Myometrial cell (primary cell): ENCODE results near the gene STX1A. TPM values are rescaled to one million over a fixed set of nuclear protein-coding genes. Genes with fewer than 3 reads are reported as not detected.

Experiments
- total RNA-seq: library from RNA; depleted of rRNA; stranded (reverse); fragments of >200 nt; gene quantifications from 2 replicates; pipeline ENCODE4 v1.2.3, GENCODE V29; 2015

STX1A gene
- 3.7 and 8.4 TPM in 2 replicates for total RNA-seq

GRCh38 chr7:73718905-73719805 is at the start of gene STX1A:
Gene STX1A (minus strand): TSS chr7:73719669. CDS start chr7:73719631, 38 bp downstream.

GRCh38 chr7:73738612-73739386 is 19.3 kb upstream of the STX1A start, which contains the start of gene ABHD11:
Gene ABHD11 (minus strand): TSS chr7:73738802. CDS start chr7:73738770, 32 bp downstream.

DNA sequence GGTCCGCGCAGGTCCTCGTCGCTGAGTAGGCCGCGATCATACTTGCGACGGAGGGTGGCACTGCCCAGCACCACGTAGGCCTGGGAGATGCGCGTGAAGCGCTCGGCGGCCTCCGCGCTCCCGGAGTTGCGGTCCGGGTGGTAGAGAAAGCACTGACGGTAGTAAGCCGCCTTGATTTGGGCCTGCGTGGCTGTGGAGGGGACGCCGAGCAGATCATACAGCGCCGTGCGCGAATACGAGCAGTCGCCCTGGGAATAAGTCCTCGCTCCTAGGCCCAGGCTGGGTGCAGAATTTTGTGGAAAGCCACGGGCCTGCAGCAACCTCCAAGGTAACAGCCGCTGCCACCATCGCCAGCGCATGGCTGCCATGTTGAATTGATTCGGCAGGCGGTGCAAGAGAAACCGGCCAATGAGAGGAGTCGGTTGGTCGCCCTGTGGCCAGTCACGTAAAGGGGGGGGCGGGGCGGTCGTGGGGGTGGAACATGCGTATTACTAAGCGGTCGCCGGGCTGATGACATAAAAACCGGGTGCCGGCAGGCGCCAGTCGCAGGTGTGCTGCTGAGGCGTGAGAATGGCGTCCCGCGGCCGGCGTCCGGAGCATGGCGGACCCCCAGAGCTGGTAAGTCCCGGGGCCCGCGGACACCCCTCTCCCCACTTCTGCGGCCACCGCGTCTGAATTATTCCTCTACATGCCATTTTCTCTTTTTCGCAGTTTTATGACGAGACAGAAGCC is 36.2 kb downstream of the STX1A start, which contains the start of the genes BUD23 and DNAJC30:
Gene BUD23, plus strand, starts transcription at position 542 of the 732 bp plus-strand sequence. Its CDS starts 29 bp downstream, at position 571.
Gene DNAJC30, minus strand, starts transcription at position 398 of the 732 bp plus-strand sequence. Its CDS starts 30 bp downstream, at position 368.

GRCh38 chr7:73667344-73668102 is 51.9 kb downstream of the STX1A start, which contains the start of gene VPS37D:
Gene VPS37D (plus strand): TSS chr7:73667831. CDS start chr7:73667959, 128 bp downstream.

Other genes starting within 250 kb of the STX1A start
- 21.6 and 33.7 TPM in 2 replicates for gene BAZ1B, start 197.4 kb downstream of the STX1A start, total RNA-seq
- 56.7 and 79.0 TPM in 2 replicates for gene BCL7B, start 162.0 kb downstream of the STX1A start, total RNA-seq
- gene TBL2, start 141.1 kb downstream of the STX1A start, total RNA-seq, result 82.7 and 110 TPM in 2 replicates
- gene MLXIPL, start 95.1 kb downstream of the STX1A start, total RNA-seq, result not detected in 2 replicates
- 3.7 and 5.2 TPM in 2 replicates for gene VPS37D, start 51.8 kb downstream of the STX1A start, total RNA-seq
- 7.2 and 8.2 TPM in 2 replicates for gene DNAJC30, start 36.2 kb downstream of the STX1A start, total RNA-seq
- gene BUD23, start 36.1 kb downstream of the STX1A start, total RNA-seq, result 99.5 and 104 TPM in 2 replicates
- 27.6 and 33.4 TPM in 2 replicates for gene ABHD11, start 19.1 kb upstream of the STX1A start, total RNA-seq
- gene CLDN3, start 50.6 kb upstream of the STX1A start, total RNA-seq, result not detected in 2 replicates
- gene CLDN4, start 111.3 kb upstream of the STX1A start, total RNA-seq, result 6.1 and 6.7 TPM in 2 replicates
- 16.8 and 20.8 TPM in 2 replicates for gene METTL27, start 122.8 kb upstream of the STX1A start, total RNA-seq
- not detected in 2 replicates for gene TMEM270, start 141.5 kb upstream of the STX1A start, total RNA-seq